Glomerular visceral epithelial cell (primary cell): ENCODE results near the gene NAPA.

Experiments used
- DNase-seq: peaks from one replicate; pipeline ENCODE4 v3.0.0-alpha.2; 2016; ENCODE audit errors: extremely low spot score

The NAPA gene

GRCh38 chr19:47458672-47459071, 56.2 kb downstream of the NAPA start:
- no peak for DNase-seq

DNA sequence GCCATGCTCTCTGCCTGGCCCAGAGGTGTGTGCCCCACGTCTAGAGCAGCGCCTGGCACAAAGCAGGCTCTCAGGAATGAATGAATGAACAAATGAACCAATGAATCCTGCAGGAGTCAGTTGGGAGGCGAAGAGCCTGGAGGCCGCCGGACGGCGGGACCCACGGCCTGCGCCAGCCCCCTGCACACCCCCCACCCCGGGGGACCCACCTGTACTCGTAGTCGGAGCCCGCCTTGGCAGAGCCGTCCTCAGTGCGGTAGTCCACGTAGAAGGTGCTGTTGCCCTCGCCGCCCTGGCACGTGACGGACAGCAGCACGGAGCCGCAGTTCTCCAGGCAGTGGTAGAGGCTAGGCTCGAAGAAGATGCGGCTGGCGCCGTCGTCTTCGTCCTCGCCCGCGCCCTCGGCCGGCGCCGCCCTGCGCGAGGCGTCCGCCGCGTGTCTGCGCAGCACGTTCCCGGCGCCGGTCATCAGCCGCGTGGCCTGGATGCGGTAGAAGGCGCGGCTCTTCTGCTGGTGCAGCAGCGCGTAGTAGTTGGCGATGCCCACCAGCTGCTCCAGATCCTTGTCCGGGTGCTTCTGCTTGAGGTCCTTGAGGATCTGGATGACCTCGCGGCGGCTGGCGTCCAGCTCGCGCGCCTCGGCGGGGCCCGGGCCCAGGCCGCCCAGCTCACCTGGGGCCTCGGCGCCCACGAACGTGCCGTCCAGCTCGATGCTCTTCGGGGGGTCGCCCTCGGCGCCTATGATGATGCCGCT, 58.0 kb downstream of the NAPA start:
- DNase-seq, result no peak

- no peak for DNase-seq
These were observed 64.4 kb downstream of the NAPA start for GRCh38 chr19:47450478-47450877.

DNA sequence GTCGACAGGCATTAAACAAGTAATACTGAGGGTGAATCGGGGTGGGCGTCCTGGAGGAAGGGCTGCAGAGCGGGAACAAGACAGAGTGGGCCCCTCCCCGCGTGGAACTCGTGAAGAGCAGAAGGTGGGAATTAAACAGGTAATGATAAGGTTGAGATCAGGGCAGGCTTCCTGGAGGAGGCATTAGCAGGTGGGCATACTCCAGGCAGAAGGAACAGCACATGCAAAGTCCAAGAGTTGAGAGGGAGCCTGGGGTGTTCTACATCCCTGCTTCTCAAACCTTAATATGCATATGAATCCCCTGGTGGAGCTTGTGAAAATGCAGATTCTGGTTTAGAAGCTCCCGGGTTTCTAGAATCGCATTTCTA, 66.5 kb downstream of the NAPA start:
- DNase-seq, result no peak

- peak; percentile 24 for DNase-seq
These were observed 67.1 kb downstream of the NAPA start for GRCh38 chr19:47447470-47448359.

DNA sequence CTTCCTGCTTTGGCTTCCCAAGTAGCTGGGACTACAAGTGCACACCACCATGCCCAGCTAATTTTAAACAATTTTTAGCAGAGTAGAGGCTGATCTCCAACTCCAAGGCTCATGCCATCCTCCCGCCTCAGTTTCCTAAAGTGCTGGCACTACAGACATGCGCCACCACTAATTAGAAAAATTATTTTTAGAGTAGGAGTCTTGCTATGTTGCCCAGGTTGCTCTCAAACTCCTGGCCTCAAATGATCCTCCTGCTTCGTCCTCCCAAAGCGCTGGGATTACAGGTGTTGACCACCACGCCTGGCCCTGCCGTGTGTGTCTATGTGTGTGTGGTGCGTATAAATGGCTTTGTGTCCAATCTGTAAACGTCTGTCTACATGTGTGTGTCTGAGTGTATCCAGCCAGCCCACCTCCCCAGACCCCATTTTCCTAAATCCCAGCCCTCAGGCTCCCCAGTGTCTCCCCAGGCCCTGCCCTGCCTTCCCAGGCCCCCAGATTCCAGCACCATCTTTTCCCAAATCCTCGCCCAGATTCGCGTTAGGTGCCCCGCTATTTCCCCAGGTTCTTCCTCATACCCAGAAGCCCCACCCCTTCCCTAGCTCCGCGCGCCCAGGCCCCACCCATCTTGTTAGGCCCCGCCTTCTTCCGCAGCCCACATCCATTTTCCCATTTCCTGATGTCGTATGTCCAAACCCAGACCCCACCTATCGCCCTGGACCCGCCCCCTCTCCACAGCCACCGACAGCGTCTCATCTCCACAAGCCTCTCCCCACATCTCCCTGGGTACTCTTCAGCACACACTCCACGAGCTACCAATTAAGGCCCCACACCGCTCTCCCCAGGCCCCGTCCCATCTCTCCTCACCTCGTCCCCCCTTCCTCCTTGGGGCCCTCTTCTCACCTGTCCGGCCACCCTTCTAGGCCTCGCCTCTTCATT, 68.1 kb downstream of the NAPA start:
- DNase-seq, result no peak

DNA sequence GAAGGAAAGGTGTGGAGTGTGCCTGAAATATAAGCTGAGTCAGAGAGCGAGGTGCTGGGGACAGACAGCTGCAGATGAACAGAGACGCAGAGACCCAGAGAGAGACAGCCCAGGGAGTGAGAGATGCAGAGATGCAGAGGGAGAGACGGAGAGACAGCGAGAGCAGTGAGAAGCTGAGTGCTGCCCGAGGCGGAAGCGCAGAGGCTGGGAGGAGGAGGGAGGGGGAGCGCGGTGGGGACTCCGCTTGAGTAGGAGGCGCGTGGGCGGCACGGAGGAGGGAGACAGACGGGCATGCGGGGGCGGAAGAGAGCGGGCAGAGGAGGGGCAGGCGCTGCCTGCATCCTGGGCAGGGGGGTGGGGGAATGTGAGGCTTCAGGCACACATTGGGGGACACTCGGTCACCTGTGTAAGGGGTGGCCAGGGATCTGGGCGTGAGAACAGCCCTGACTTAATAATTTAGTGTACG, 68.9 kb downstream of the NAPA start:
- peak; percentile 19 for DNase-seq

DNA sequence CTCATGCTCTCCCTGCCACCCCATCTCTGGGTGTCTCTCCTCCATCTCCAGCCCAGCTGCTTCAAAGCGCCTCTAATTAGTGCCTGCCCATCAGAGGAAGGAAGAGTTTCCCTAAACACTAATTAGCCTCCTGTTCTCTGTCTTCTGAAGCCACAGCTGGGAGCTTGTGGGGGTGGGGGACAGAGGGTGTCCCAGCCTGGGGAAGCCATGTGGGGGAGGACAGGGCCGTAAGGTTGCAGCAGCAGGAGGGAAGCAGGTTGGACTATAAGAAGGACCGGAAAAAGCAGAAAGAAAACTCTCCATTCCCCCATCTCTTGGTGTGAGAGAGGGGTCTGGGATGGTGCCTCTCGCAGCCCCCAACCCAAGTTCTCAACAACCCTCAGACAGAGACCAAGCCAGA, 69.3 kb downstream of the NAPA start:
- DNase-seq, result no peak

- no peak for DNase-seq
These were observed 70.5 kb downstream of the NAPA start for GRCh38 chr19:47444388-47444821.

DNA sequence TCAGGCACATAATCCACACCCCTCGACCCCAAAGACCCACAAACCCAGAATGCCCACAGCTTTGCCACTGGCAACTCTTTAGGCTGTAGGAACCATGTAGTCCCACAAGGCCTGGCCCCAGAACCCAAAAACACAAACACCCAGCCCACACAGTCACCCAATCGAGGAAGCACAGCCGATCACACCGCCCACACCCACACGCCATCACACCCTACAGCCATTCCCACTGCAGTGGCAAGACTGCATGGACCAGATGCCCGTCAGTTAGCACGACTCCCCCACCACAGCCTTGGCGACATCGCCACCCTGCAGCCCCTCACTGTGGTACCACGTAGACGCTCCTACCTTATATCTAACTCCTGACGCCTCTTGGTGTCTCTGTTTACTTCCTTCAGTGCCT, 71.5 kb downstream of the NAPA start:
- no peak for DNase-seq

DNA sequence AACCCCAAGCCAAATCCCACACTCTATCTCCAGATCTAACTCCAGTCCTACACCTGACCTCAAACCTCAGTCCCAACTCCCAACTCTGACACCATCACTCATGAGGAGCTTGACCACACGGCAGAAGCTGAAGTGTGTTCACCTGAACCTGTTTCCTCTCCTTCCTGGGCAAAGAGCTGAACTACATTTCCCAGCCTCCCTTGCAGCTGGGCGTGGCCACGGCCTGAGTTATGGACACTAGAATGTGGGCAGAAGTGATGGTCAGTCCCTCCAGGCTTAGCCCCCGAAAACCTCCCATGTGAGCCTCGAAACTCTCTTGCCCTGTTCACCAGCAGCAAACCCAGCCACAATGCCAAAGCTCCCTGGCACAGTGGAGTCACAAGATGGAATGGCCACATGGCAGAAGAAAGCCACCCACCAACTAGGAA, 76.1 kb downstream of the NAPA start:
- DNase-seq, result no peak
